Occipital lobe (tissue), 2 donors: Measurements from ENCODE around the gene PPP1R27. TPM values are rescaled to one million over a fixed set of nuclear protein-coding genes. Genes with fewer than 3 reads are reported as not detected.

Source experiments
- DNase-seq: peaks from one replicate; lab custom pipeline; 2025; lab: John Stamatoyannopoulos, UW
- total RNA-seq: library from RNA; depleted of rRNA; stranded (reverse); fragments of >200 nt; gene quantifications from one replicate; pipeline ENCODE4 v1.2.3, GENCODE V29; 2014

The PPP1R27 gene, protein sequence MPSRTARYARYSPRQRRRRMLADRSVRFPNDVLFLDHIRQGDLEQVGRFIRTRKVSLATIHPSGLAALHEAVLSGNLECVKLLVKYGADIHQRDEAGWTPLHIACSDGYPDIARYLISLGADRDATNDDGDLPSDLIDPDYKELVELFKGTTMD
- not detected for total RNA-seq

- DNase-seq: no peak
Observed at GRCh38 chr17:81834831-81835267, at the start of gene PPP1R27. Gene PPP1R27 (minus strand): TSS chr17:81835050. CDS start chr17:81834953, 97 bp downstream.

GRCh38 chr17:81884520-81884919, 49.7 kb upstream of the PPP1R27 start:
- no peak for DNase-seq

GRCh38 chr17:81879121-81879520, 44.3 kb upstream of the PPP1R27 start:
- DNase-seq: no peak

- no peak for DNase-seq
Observed at GRCh38 chr17:81878294-81878693, 43.4 kb upstream of the PPP1R27 start.

GRCh38 chr17:81877569-81877968, 42.7 kb upstream of the PPP1R27 start:
- no peak for DNase-seq

GRCh38 chr17:81871387-81872230, 36.8 kb upstream of the PPP1R27 start:
- peak; percentile 81 for DNase-seq

GRCh38 chr17:81870981-81871386, 36.1 kb upstream of the PPP1R27 start, which contains the start of gene ARHGDIA:
Gene ARHGDIA (minus strand): TSS chr17:81871337. CDS start chr17:81869930, 1,407 bp downstream.
- DNase-seq: no peak

DNA sequence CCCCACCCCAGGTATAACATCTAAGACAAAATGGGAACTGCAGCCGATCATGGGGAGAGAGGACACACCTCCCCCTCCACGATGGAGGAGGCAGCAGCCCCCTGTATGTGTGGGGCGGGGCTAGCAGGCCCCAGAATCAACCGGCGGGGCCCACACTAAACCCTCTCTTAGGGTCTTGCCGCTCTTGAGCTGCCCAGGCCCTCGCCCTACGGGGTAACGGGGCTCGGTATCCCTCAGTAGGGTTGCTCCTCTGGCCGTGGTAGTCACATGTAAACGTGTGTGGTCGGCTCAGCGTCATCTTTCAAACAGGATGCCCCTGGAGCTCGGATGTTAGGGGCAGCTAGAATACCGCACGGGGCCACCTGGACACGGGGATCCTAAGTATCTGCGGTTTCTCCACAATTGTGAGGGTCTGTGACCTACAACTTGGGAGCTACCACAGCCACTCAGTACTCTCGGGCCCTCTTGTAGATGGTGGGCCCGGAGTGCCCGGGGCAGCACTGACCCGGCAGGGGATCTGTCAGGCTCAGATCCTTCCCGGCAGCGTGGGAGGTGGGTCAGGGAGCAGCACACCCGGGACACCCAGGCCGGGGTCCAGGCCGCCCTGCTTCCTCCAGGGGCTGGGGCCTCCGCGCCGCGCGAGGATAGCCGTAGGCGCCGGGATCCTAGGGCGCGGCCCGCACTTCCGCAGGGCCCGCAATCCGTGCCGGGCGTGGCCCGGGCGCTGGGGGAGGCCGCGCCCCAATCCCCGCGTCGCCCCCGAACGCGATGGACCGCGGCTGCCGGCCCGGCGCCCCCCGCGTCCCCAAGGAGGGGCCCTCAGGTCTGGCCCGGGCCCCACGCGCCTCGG, 35.5 kb upstream of the PPP1R27 start:
- DNase-seq: no peak

- no peak for DNase-seq
Observed at GRCh38 chr17:81869221-81870130, 34.6 kb upstream of the PPP1R27 start.

GRCh38 chr17:81868674-81869220, 33.9 kb upstream of the PPP1R27 start:
- no peak for DNase-seq

GRCh38 chr17:81867991-81868673, 33.3 kb upstream of the PPP1R27 start:
- DNase-seq: no peak

GRCh38 chr17:81867170-81867990, 32.5 kb upstream of the PPP1R27 start:
- DNase-seq: no peak

- DNase-seq: no peak
Observed at GRCh38 chr17:81866440-81867169, 31.8 kb upstream of the PPP1R27 start.

GRCh38 chr17:81865733-81866439, 31.0 kb upstream of the PPP1R27 start:
- no peak for DNase-seq

DNA sequence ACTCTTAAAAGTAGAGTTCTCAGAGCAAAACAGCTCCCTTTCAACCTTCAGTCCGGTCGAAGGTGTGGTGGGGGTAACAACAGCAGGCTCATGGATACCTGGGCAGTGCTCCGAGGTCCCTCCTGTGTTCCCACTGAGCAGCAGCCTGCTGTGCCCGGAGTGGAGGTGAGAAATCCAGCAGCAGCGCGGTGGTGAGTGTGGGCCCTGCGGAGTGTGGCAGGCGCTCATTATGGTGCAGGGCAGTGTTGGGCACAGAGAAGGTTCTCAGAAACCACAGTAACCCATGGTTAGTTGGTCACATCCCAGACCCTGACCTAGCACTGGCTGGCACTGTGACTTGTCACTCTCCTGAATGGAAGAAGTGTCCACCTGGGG, 30.5 kb upstream of the PPP1R27 start:
- DNase-seq: no peak

DNA sequence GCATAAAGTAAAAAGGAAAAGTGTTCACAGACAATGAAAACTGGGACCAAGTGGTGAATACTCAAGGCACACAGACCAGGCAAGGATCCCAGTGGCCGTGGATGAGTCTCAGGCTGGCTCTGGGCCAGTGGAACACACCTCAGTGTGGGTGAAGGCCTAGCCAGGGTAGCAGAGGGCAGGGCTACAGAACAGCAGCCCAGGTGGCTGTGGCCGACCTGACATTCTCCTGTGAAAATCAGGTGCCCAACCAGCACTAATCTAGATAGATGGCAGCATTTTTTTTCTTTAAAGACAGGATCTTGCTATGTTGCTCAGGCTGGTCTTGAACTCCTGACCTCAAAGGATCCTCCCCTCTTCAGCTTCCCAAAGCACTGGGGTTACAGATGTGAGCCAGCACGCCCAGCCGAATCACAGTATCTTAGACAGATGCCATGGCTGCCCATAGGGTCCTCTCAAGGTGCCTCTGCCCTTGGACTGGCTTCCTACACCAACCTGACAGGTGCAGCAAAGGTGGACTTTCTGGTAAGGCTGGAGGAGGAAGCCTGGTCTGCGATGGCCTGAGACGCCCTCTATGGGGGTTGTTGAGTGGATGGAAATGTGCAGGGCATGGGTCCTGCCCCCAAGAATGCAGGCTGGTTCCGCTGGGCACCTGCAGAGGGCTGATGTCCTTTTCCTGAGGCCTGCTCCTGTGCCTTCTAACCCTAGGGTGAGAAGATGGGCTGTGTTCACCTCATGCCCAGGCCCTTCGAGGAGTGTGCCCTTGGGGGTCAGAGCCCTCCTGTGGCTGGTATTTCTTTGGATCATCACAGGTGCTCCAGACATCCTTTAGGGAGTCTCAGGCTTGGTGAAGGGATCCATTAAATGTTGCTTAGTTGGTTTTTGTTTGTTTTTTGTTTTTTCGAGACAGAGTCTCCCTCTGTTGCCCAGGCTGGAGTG, 29.3 kb upstream of the PPP1R27 start:
- DNase-seq: no peak
